C4-2B (cell line): ENCODE measurements around the gene ORC3.

Experiments
- H3K27ac ChIP-seq: fragments of 450-650 bp; 2 replicates; pipeline ENCODE4 v1.5.1; 2017
- ZFX ChIP-seq: fragments of 450-650 bp; IDR thresholded peaks from 2 replicates; pipeline ENCODE4 v1.6.1; 2017
- TF ChIP-seq, protein P1 (sequence below): fragments of 450-650 bp; conservative IDR thresholded peaks from 2 replicates; pipeline ENCODE4 v1.5.1; 2017; ENCODE audit warnings: mild to moderate bottlenecking

Gene ORC3

GRCh38 chr6:87653074-87653962, 63.4 kb downstream of the ORC3 start:
- no peak for TF ChIP-seq ZFX
- TF ChIP-seq, protein P1, sequence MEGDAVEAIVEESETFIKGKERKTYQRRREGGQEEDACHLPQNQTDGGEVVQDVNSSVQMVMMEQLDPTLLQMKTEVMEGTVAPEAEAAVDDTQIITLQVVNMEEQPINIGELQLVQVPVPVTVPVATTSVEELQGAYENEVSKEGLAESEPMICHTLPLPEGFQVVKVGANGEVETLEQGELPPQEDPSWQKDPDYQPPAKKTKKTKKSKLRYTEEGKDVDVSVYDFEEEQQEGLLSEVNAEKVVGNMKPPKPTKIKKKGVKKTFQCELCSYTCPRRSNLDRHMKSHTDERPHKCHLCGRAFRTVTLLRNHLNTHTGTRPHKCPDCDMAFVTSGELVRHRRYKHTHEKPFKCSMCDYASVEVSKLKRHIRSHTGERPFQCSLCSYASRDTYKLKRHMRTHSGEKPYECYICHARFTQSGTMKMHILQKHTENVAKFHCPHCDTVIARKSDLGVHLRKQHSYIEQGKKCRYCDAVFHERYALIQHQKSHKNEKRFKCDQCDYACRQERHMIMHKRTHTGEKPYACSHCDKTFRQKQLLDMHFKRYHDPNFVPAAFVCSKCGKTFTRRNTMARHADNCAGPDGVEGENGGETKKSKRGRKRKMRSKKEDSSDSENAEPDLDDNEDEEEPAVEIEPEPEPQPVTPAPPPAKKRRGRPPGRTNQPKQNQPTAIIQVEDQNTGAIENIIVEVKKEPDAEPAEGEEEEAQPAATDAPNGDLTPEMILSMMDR: no peak
- no peak overlapping the region for H3K27ac ChIP-seq

GRCh38 chr6:87654122-87654521, 64.2 kb downstream of the ORC3 start:
- TF ChIP-seq, protein P1: no peak
- TF ChIP-seq ZFX: no peak
- H3K27ac ChIP-seq: no peak overlapping the region

DNA sequence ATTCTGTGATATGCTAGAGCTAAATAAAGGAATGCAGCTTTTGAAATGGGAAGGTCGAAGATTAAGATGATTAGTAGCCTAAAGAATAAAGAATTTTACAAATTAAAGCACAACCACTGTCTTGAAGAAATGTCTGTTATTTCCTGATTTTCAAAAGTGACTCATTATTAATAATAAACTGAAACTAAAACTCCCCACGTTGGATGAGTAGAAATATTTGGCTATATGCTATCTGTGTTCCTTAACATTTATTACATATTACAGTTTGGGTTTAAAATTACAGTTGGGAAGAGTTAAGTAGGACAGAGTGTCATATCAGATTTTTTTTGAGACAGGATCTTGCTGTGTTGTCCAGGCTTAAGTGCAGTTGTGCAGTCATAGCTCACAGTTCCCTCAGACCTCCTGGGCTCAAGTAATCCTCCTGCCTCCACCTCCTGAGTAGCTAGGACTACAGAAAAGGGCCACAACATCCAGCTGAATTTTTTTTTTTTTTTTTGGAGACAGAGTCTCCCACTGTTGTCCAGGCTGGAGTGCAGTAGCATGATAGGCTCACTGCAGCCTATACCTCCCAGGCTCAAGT, 65.0 kb downstream of the ORC3 start:
- no peak overlapping the region for H3K27ac ChIP-seq
- TF ChIP-seq, protein P1: no peak
- no peak for TF ChIP-seq ZFX

DNA sequence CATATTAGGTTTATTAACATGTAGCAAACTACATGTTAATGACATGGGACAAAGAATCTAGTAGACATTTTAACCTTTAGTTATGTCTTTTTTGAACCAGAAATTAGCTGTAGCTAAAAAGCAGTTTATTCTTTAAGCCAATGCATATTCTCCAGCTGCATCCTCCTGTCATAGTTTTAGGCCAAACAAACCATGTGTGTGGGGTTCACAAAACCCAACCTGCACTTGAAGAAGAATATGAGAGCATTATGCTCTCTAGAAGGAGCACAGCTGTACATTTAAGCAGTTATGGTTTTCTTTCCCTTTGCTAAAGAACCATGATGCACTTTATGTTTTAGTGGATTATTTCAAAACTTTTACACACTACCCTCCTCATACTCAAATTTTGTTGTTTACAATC, 65.9 kb downstream of the ORC3 start:
- TF ChIP-seq, protein P1: no peak
- TF ChIP-seq ZFX: no peak

DNA sequence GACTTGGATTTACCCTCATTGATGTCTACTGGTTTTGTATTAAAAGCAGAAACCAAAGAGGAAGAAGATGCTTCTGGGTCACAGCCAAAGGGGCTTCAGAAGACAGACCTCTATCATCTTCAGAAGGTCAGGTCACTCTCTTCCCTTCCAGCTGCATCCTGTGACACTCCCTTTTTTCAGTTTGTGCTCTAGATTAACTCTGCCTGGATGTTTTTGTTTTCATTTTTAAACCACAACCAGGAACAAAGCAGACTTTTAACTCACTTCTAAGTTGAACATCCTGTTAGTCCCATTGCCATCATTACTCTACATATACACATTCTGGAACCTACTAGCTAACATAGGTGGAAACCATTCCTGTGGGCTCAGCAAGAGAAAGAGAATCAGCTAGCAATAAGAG, 66.9 kb downstream of the ORC3 start:
- no peak overlapping the region for H3K27ac ChIP-seq
- TF ChIP-seq, protein P1: no peak
- TF ChIP-seq ZFX: no peak

More for the DNA sequence above, 65.9 kb downstream of the ORC3 start:
- H3K27ac ChIP-seq: no peak overlapping the region

GRCh38 chr6:87658516-87658915, 68.6 kb downstream of the ORC3 start:
- TF ChIP-seq, protein P1: no peak
- no peak for TF ChIP-seq ZFX
- no peak overlapping the region for H3K27ac ChIP-seq

DNA sequence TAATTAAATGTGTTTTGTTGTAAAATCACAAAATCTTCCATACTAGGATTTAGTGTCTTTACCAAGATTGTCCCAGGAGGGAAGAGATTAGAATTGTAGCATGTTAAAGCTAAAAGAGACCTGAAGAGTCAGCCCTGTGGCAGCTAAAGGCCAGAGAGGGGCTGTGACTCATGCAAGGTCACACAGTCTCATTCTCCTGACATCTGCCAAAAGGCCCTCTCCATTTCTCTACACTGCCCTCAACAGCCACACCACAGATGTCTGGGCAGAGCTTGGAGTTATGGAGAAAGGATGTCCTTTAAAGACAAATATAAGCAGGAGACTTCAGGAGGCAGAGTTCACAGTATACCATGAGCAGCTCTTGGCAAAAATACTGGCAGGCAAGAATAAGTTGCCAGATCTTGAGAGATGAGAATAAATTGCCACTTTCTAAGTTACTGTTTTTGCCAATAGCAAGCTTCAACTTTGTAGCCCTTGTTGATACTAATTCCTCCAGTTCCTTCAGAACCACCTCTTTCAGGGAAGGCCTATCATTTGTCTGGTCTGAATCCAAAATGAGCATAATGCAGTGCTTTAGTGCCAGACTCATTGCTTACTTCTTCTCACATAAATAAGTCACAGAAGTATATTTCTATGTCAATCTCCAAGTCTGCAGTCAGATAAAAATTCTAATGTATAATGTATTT, 70.4 kb downstream of the ORC3 start:
- no peak overlapping the region for H3K27ac ChIP-seq

More for the DNA sequence above, 70.4 kb downstream of the ORC3 start:
- no peak for TF ChIP-seq ZFX
- TF ChIP-seq, protein P1: no peak
